GM21737 (cell line): ENCODE data around the gene VPS50.
"Not testable (repeated sequence)": the region's sequence is repeated elsewhere in the genome, so short reads cannot be mapped to it uniquely, and the experiment has no call there.

Source experiments
- ATAC-seq: cut with Tn5 transposase; IDR thresholded peaks from one replicate; pipeline ENCODE4 v1.9.1; 2021; ENCODE audit warnings: mild to moderate bottlenecking, moderate library complexity; ENCODE audit not compliant: unreplicated experiment

The VPS50 gene

DNA sequence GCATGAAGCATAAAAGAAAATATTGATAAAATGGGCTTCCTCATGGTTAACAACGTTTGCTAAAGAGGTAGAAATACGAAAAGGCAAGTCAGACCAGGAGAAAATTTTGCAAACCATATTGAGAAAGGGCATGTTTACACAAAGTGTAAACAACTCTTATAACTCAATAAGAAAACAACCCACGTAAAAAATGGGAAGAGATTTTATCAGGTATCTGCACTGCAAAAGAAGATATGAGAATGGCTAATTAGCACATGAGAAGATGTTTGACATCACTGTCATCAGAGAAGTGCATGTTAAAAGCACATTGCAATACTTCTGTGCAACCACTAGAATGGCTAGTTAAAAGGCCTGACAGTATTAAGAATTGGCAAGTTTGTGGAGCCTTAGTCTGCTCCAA lies 99.5 kb downstream of the VPS50 start:
- no peak for ATAC-seq

GRCh38 chr7:93332172-93332571 lies 100.0 kb downstream of the VPS50 start:
- ATAC-seq: no peak

GRCh38 chr7:93337052-93337451 lies 104.9 kb downstream of the VPS50 start:
- no peak for ATAC-seq

GRCh38 chr7:93342178-93342577 lies 110.0 kb downstream of the VPS50 start:
- not testable (repeated sequence) for ATAC-seq

DNA sequence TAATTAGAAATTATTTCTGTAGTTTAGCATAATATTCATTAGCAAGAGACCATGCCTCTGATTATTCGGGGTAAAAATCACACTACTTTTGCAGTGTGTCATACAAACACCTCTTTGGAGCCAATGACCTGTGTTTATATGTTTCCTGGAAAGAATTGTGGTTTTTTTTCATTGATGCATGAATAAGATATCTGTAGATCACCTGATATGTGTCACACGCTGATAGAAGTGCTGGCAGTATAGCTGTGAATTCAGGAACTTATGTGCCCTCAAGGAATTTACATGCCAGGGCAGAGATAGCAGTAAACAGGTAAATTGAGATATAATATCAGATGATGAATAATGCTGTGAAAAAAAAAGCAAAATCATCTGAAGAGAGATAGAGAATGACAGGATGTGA lies 118.2 kb downstream of the VPS50 start:
- ATAC-seq: no peak

GRCh38 chr7:93352881-93353280 lies 120.7 kb downstream of the VPS50 start:
- ATAC-seq: no peak

DNA sequence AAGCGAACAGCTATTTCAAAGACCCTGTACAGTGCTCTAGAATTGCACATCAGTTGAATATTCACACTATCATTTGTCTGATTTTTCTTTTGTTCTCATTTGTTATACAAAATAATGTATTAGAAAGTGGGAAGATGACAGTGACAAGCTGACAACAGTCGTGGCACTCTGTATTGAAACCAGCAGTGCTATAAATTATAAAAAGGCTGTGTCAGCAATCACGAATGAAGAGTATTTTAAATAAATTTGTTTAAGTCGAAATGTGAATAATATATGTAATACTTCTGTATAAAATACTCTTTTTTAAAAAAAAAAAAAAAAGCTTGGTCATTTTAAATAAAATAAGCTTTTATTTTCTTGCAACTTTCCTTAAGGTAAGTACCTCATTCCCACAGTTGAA lies 122.6 kb downstream of the VPS50 start:
- ATAC-seq: no peak

GRCh38 chr7:93359520-93360198 lies 127.5 kb downstream of the VPS50 start:
- ATAC-seq: no peak

- ATAC-seq: no peak
Measured at GRCh38 chr7:93361853-93362252, 129.7 kb downstream of the VPS50 start.

- no peak for ATAC-seq
Measured at GRCh38 chr7:93364806-93365205, 132.6 kb downstream of the VPS50 start.

GRCh38 chr7:93365341-93365740 lies 133.2 kb downstream of the VPS50 start:
- no peak for ATAC-seq

- ATAC-seq: no peak
Measured at GRCh38 chr7:93366816-93367215, 134.7 kb downstream of the VPS50 start.

- no peak for ATAC-seq
Measured at GRCh38 chr7:93367254-93367653, 135.1 kb downstream of the VPS50 start.

GRCh38 chr7:93370937-93371336 lies 138.8 kb downstream of the VPS50 start:
- ATAC-seq: not testable (repeated sequence)

- ATAC-seq: no peak
Measured at GRCh38 chr7:93373537-93373936, 141.4 kb downstream of the VPS50 start.

DNA sequence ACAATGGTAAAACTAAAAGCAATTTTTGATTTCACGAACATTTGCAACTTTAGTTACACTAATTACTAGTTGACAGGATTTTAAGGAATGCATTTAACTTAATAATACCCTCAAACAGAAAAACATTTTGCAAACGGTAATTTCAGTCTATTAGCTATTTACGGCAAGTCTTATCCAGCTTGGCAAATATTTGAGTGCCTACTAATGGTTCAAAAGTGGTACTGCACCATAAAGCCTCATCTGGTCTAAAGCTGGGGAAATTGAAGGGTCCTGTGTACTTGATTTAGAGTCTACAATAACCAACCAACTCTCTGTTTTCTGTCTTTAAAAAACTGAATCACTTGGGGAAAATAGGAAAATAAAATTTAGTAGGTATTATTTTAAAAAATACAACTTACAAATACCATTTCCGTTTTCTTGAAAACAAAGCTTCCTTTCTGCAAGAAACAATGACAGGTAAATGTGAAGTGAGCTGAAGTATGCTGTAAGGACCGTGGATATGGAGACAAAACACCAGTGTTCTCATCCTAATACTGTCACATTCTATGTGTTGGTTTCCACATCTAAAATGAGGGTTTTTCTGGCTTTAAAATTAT lies 142.3 kb downstream of the VPS50 start:
- peak; percentile 66 for ATAC-seq

DNA sequence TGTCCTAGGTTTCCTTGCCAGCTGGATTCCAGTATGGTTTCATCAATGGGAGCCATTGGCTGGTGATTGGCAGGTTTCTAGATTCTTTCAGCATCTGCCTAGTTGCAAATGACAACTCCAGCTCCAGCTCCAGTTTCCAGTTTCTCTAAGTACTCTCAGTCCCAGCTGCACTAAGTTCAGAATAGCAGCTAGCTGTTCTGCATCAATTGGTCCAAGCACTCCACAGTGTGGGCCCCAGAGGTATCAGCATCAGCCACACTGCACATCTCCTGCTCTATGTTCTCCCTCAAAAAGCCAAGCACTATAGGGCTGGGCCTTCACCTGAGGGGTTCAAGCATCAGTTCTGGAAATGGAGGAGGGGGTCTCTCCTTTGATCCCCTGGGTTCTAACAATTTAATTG lies 143.4 kb downstream of the VPS50 start:
- no peak for ATAC-seq

- no peak for ATAC-seq
Measured at GRCh38 chr7:93378131-93378760, 146.1 kb downstream of the VPS50 start.

GRCh38 chr7:93382362-93382761 lies 150.2 kb downstream of the VPS50 start:
- ATAC-seq: no peak

GRCh38 chr7:93390660-93391059 lies 158.5 kb downstream of the VPS50 start:
- no peak for ATAC-seq

GRCh38 chr7:93392984-93393383 lies 160.8 kb downstream of the VPS50 start:
- ATAC-seq: no peak

DNA sequence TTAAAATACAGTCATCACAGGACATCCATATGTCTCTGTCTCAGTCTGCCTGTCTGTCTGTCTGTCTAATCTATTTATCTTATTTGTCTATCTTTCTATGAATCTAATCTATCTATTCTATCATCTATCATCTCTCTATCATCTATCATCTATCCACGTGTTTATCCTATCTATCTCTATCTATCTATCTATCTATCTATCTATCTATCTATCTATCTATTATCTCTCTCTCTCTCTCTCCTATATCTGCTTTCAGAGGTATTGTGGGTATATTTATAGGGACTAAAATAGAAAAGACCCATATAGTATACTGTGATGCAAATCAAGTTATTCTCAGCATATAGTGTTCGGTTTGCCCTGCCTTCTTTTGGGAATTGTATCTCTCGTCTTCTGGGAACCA lies 167.5 kb downstream of the VPS50 start:
- no peak for ATAC-seq
